H1 (cell line): ENCODE data around the gene CLEC2A. TPM values are rescaled to one million over a fixed set of nuclear protein-coding genes. Genes with fewer than 3 reads are reported as not detected.

Experiments
- CTCF ChIA-PET: fragments of 300-600 bp; sonication (Branson Sonifier 250); formaldehyde crosslinking; loops from one replicate; lab custom pipeline; 2021; ENCODE audit not compliant: partially characterized antibody; lab: Charles Lee
- POLR2A ChIA-PET: fragments of 300-600 bp; sonication (Branson Sonifier 250); formaldehyde crosslinking; loops from one replicate; lab custom pipeline; 2021; ENCODE audit warnings: inconsistent platforms; ENCODE audit not compliant: partially characterized antibody; lab: Charles Lee
- DNase-seq, 2 experiments: peaks; one replicate each; pipeline versions ENCODE4 v3.0.0 to v3.0.0-alpha.2; 2010 to 2022; ENCODE audit warnings: low spot score in 2 of 2, low read depth in 1 of 2, mixed read lengths in 1 of 2
- FAIRE-seq: peaks from 2 replicates; lab custom pipeline; 2011; peaks lifted over from hg19 to GRCh38; lab: Jason Lieb, UNC
- H2AFZ ChIP-seq: 2 replicates; pipeline ENCODE4 v1.8.1; 2012; ENCODE audit warnings: low read length, inconsistent platforms
- H2AK5ac ChIP-seq: 2 replicates; pipeline ENCODE4 v1.6.1; 2013; ENCODE audit warnings: low read depth, low read length
- H2BK120ac ChIP-seq: replicated peaks from 2 replicates; pipeline ENCODE3; 2013; ENCODE audit warnings: low read depth, low read length, inconsistent platforms
- H2BK12ac ChIP-seq: 2 replicates; pipeline ENCODE4 v1.6.1; 2013; ENCODE audit warnings: low read depth, low read length
- H2BK15ac ChIP-seq: 2 replicates; pipeline ENCODE4 v1.6.1; 2013; ENCODE audit warnings: low read length
- H2BK20ac ChIP-seq: 2 replicates; pipeline ENCODE4 v1.6.1; 2013; ENCODE audit warnings: low read length
- H2BK5ac ChIP-seq: 2 replicates; pipeline ENCODE4 v1.6.1; 2013; ENCODE audit warnings: low read depth, low read length
- H3K14ac ChIP-seq: 2 replicates; pipeline ENCODE4 v1.6.1; 2013; ENCODE audit warnings: inconsistent platforms; ENCODE audit not compliant: insufficient read length
- H3K18ac ChIP-seq: 2 replicates; pipeline ENCODE4 v1.6.1; 2013; ENCODE audit warnings: low read length; ENCODE audit errors: extremely low read depth
- H3K23ac ChIP-seq: 2 replicates; pipeline ENCODE4 v1.6.1; 2013; ENCODE audit warnings: inconsistent platforms; ENCODE audit not compliant: insufficient read length
- H3K23me2 ChIP-seq: 2 replicates; pipeline ENCODE4 v1.6.1; 2013; ENCODE audit warnings: low read depth, low read length
- H3K27ac ChIP-seq: 2 replicates; pipeline ENCODE4 v1.6.1; 2011; ENCODE audit warnings: low read depth, low read length, inconsistent platforms
- H3K27me3 ChIP-seq, 4 experiments: replicated peaks in 1 of 4; 1 replicate in 1 of 4; 2 replicates in 3 of 4; pipeline versions ENCODE4 v1.6.1 to v1.8.1; 2011 to 2013; ENCODE audit warnings: low read length in 3 of 4, mild to moderate bottlenecking in 3 of 4, inconsistent platforms in 2 of 4, mixed read lengths in 2 of 4, moderate library complexity in 1 of 4; ENCODE audit not compliant: control insufficient read depth in 3 of 4, insufficient read depth in 3 of 4; ENCODE audit errors: extremely low read depth in 1 of 4
- H3K36me3 ChIP-seq, 4 experiments: 2 replicates each; pipeline versions ENCODE4 v1.6.1 to v1.8.1; 2011 to 2013; ENCODE audit warnings: mild to moderate bottlenecking in 4 of 4, low read length in 3 of 4, moderate library complexity in 2 of 4, control low read depth in 1 of 4, inconsistent platforms in 1 of 4; ENCODE audit not compliant: insufficient read depth in 4 of 4, control insufficient read depth in 2 of 4
- H3K4ac ChIP-seq: replicated peaks from 2 replicates; pipeline ENCODE3; 2013; ENCODE audit warnings: low read length, low read depth, mixed read lengths, inconsistent platforms; ENCODE audit not compliant: insufficient read length
- H3K4me1 ChIP-seq, 4 experiments: replicated peaks in 1 of 4; 1 replicate in 1 of 4; 2 replicates in 3 of 4; pipeline versions ENCODE4 v1.6.1 to v1.8.1; 2011 to 2013; ENCODE audit warnings: low read length in 3 of 4, inconsistent platforms in 2 of 4, mixed read lengths in 1 of 4; ENCODE audit not compliant: insufficient read depth in 4 of 4, control insufficient read depth in 3 of 4
- H3K4me2 ChIP-seq, 2 experiments: 2 replicates each; pipeline versions ENCODE4 v1.6.1 to v1.8.1; 2011 to 2013; ENCODE audit warnings: low read depth in 2 of 2, low read length in 2 of 2, control low read depth in 1 of 2, inconsistent platforms in 1 of 2, mild to moderate bottlenecking in 1 of 2; ENCODE audit not compliant: insufficient read depth in 1 of 2
- H3K4me3 ChIP-seq, 4 experiments: fragments of 200-600, 300-600 bp in 1 of 4; sonication (generic), shearing (Covaris generic), sonication (Bioruptor Twin) in 1 of 4; 2 replicates each; pipeline versions ENCODE4 v1.5.1 to v1.8.1; 2011 to 2016; ENCODE audit warnings: low read length in 4 of 4, low read depth in 3 of 4, control low read depth in 2 of 4, inconsistent platforms in 2 of 4, mild to moderate bottlenecking in 2 of 4, mixed read lengths in 1 of 4, moderate library complexity in 1 of 4; ENCODE audit not compliant: insufficient read depth in 2 of 4; ENCODE audit errors: extremely low read depth in 1 of 4
- H3K56ac ChIP-seq: replicated peaks from 2 replicates; pipeline ENCODE3; 2013; ENCODE audit warnings: low read depth, mild to moderate bottlenecking, mixed read lengths, low read length, inconsistent platforms; ENCODE audit not compliant: insufficient read length
- H3K79me1 ChIP-seq: 2 replicates; pipeline ENCODE4 v1.6.1; 2013; ENCODE audit warnings: low read depth, low read length, control low read depth
- H3K79me2 ChIP-seq, 2 experiments: 2 replicates each; pipeline versions ENCODE4 v1.6.1 to v1.8.1; 2012 to 2013; ENCODE audit warnings: low read length in 2 of 2, mild to moderate bottlenecking in 2 of 2, inconsistent platforms in 1 of 2; ENCODE audit not compliant: insufficient read depth in 2 of 2, control insufficient read depth in 1 of 2
- H3K9ac ChIP-seq, 4 experiments: replicated peaks in 1 of 4; 1 replicate in 1 of 4; 2 replicates in 3 of 4; pipeline versions ENCODE4 v1.6.1 to v1.8.1; 2011 to 2013; ENCODE audit warnings: low read depth in 3 of 4, low read length in 3 of 4, control low read depth in 2 of 4, mild to moderate bottlenecking in 2 of 4, moderate library complexity in 2 of 4, inconsistent platforms in 1 of 4; ENCODE audit errors: extremely low read depth in 1 of 4
- H3K9me3 ChIP-seq, 2 experiments: 2 replicates each; pipeline versions ENCODE4 v1.6.1 to v1.8.1; 2012 to 2013; ENCODE audit warnings: mild to moderate bottlenecking in 2 of 2, moderate library complexity in 2 of 2, control low read depth in 1 of 2, inconsistent platforms in 1 of 2, low read depth in 1 of 2, low read length in 1 of 2, mixed read lengths in 1 of 2; ENCODE audit not compliant: insufficient read depth in 2 of 2
- H4K20me1 ChIP-seq, 2 experiments: replicated peaks in 1 of 2; 2 replicates each; pipeline versions ENCODE3 to v1.8.1; 2011 to 2013; ENCODE audit warnings: inconsistent platforms in 2 of 2, low read length in 2 of 2, mild to moderate bottlenecking in 1 of 2; ENCODE audit not compliant: insufficient read depth in 2 of 2, control insufficient read depth in 1 of 2
- H4K5ac ChIP-seq: 2 replicates; pipeline ENCODE4 v1.6.1; 2013; ENCODE audit warnings: low read length, low read depth, mixed read lengths, inconsistent platforms; ENCODE audit not compliant: insufficient read length
- H4K8ac ChIP-seq: 2 replicates; pipeline ENCODE4 v1.8.0; 2013; ENCODE audit warnings: mild to moderate bottlenecking, moderate library complexity, low read length, inconsistent platforms; ENCODE audit not compliant: insufficient read depth; ENCODE audit errors: extremely low read depth
- H4K91ac ChIP-seq: replicated peaks from 2 replicates; pipeline ENCODE3; 2013; ENCODE audit warnings: low read length, mixed read lengths, inconsistent platforms; ENCODE audit not compliant: insufficient read length
- POLR2A ChIP-seq, 2 experiments: IDR thresholded peaks; 1 replicate in 1 of 2; 2 replicates in 1 of 2; pipeline ENCODE4 v1.6.1; 2011; ENCODE audit warnings: low read depth in 2 of 2, low read length in 2 of 2, mild to moderate bottlenecking in 2 of 2; ENCODE audit errors: control extremely low read depth in 1 of 2
- TEAD4 ChIP-seq: IDR thresholded peaks from 2 replicates; pipeline ENCODE4 v1.6.1; 2012; ENCODE audit warnings: low read depth, low read length, inconsistent platforms, mixed read lengths
- WGBS, 2 experiments: shearing (Covaris generic) in 1 of 2; methylation state at CpG; one replicate each; pipeline versions ENCODE4 v1.1.6 to v1.1.7; 2013 to 2015; ENCODE audit warnings: low lambda C conversion rate in 2 of 2, mixed read lengths in 2 of 2, inconsistent platforms in 1 of 2, low coverage in 1 of 2, missing lambda C conversion rate in 1 of 2; ENCODE audit not compliant: insufficient replicate concordance in 2 of 2, insufficient coverage in 1 of 2, insufficient read length in 1 of 2; ENCODE audit errors: extremely low coverage in 1 of 2, missing lambda C conversion rate in 1 of 2; 5-methylcytosine and 5-hydroxymethylcytosine counted together
- polyA plus RNA-seq, 7 experiments: library from polyadenylated mRNA; depleted of rRNA in 3 of 7; stranded (reverse) in 5 of 7; unstranded in 2 of 7; fragments of >200 nt in 5 of 7; fragments of 200-250 nt in 2 of 7; gene quantifications; 1 replicate in 5 of 7; 2 replicates in 1 of 7; 4 replicates in 1 of 7; pipeline versions ENCODE4 v1.2.1 to v1.2.3, GENCODE V29; 2011 to 2013; ENCODE audit warnings: missing spikeins in 2 of 7, mixed read lengths in 2 of 7
- total RNA-seq: library from RNA; stranded (reverse); fragmentation: NEBNext Ultra II Directional; extraction: Animal tissue kit (Norgen Biotek cat#: 25700); gene quantifications from 2 replicates; pipeline ENCODE4 v1.2.1, GENCODE V29; 2021

The CLEC2A gene
- total and polyA plus RNA-seq, 2 of the 8 experiments (the other 6 are each of a cell fraction or from before 2014, with no cell fraction given): 0.63 to 3.7 TPM

DNA sequence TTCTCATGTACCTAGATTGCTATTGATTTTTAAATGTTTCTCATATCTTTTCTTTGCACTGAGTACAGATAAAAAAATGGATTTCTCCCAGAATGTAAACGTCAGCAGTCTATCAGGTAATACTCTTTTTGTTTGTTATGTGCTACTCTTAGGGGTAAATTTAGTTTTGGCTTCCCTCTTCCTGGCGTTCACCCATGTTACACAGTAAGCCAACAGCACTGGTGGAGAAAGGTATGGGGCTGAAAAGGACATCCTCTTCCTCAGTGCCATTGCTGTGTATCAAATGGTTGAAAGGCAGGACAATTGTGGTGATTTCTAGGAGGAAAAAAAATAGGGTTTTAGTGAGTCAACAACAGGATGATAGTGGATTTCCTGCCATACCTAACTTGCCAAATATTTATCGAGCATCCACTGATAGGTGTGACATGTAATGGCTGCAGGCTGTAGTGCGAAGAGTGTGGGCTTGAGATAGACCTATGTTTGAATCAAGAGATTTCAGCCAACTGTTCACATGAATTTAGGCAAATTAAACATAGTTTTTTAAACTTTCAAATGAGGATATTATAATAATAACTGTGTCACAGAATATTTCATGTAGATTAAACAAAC lies 43.4 kb downstream of the CLEC2A start:
- no peak overlapping the region for H2AFZ ChIP-seq

More for the DNA sequence above, 43.4 kb downstream of the CLEC2A start:
- Histone ChIP-seq H3K36me3 (no peaks in the 10 kb centered on the region; a peak in 1 of 8 replicates), H4K91ac (no peak overlapping the region), H3K4ac (no peak overlapping the region), H3K9ac (no peak overlapping the region), H3K27me3 (no peaks in the 10 kb centered on the region), H3K4me3 (no peak overlapping the region), H3K23me2 (no peaks in the 10 kb centered on the region), H3K23ac (no peak overlapping the region), H3K79me1 (no peaks in the 10 kb centered on the region), H2AK5ac (no peak overlapping the region), H3K4me1 (no peaks in the 10 kb centered on the region), H4K8ac (no peak overlapping the region), H3K56ac (no peak overlapping the region), H3K18ac (no peak overlapping the region)
- FAIRE-seq: no peak
- POLR2A ChIA-PET: interaction anchor here (2.4 kb wide), 1 partner anchor 19 kb away, joined by 7 read pairs; no protein-coding TSS in a partner anchor
- WGBS, 2 experiments: 71% methylated on average over 4 of the region's 4 CpGs; no CpG with 5 or more reads in 1 of the 2 experiments
- TF ChIP-seq TEAD4 (no peak), POLR2A (IDR thresholded peaks at IDR 0.05; ENCODE audit: control extremely low read depth in 1 of 2, low read depth in 2 of 2, low read length in 2 of 2) (peak in 1 of 2 experiments; percentile 19; a peak in 1 of 3 replicates)
- TF ChIP-seq, all 59 proteins: peak for 1
- no peak overlapping the region for H3K14ac ChIP-seq
- H3K4me2 ChIP-seq: no peak overlapping the region
- H3K79me2 ChIP-seq: no peaks in the 10 kb centered on the region
- DNase-seq: no peak
- no peak overlapping the region for H2BK20ac ChIP-seq
- no peaks in the 10 kb centered on the region for H4K20me1 ChIP-seq
- no peak overlapping the region for H2BK12ac ChIP-seq
- H4K5ac ChIP-seq: no peak overlapping the region
- H2BK120ac ChIP-seq: no peak overlapping the region
- no peak overlapping the region for H3K27ac ChIP-seq
- no peak overlapping the region for H2BK15ac ChIP-seq
- no peaks in the 10 kb centered on the region for H3K9me3 ChIP-seq
- CTCF ChIA-PET: no interaction called here
- no peak overlapping the region for H2BK5ac ChIP-seq
